Fibroblast of skin of left biceps (primary cell): ENCODE data around the gene SUGP1.

Experiments used
- DNase-seq, 2 experiments: peaks; one replicate each; pipeline ENCODE4 v3.0.0-alpha.2; 2013; ENCODE audit warnings: low read depth in 2 of 2

Gene SUGP1

GRCh38 chr19:19342086-19343015 lies 22.0 kb upstream of the SUGP1 start:
- DNase-seq, result no peak

GRCh38 chr19:19341026-19341425 lies 20.7 kb upstream of the SUGP1 start:
- no peak for DNase-seq

- DNase-seq, result no peak
Observed at GRCh38 chr19:19338082-19338481, 17.8 kb upstream of the SUGP1 start.

GRCh38 chr19:19337120-19337519 lies 16.8 kb upstream of the SUGP1 start:
- no peak for DNase-seq

- no peak for DNase-seq
Observed at GRCh38 chr19:19336597-19336996, 16.3 kb upstream of the SUGP1 start.

- DNase-seq, result no peak
Observed at GRCh38 chr19:19335408-19336158, 15.3 kb upstream of the SUGP1 start.

- DNase-seq, result no peak
Observed at GRCh38 chr19:19334989-19335344, 14.7 kb upstream of the SUGP1 start.

- DNase-seq, result no peak
Observed at GRCh38 chr19:19334063-19334988, 14.0 kb upstream of the SUGP1 start.

- DNase-seq, result no peak
Observed at GRCh38 chr19:19329126-19329525, 8.8 kb upstream of the SUGP1 start.

- DNase-seq, result no peak
Observed at GRCh38 chr19:19327672-19328071, 7.4 kb upstream of the SUGP1 start.

- DNase-seq, result no peak
Observed at GRCh38 chr19:19324059-19324770, 3.9 kb upstream of the SUGP1 start.

- DNase-seq, result no peak
Observed at GRCh38 chr19:19321141-19321577, 850 bp upstream of the SUGP1 start.

- no peak for DNase-seq
Observed at GRCh38 chr19:19319732-19320360, 463 bp downstream of the SUGP1 start.

- DNase-seq, result no peak
Observed at GRCh38 chr19:19316082-19316481, 4.2 kb downstream of the SUGP1 start.

- DNase-seq, result no peak
Observed at GRCh38 chr19:19315444-19315843, 4.9 kb downstream of the SUGP1 start.

- no peak for DNase-seq
Observed at GRCh38 chr19:19308373-19308772, 11.9 kb downstream of the SUGP1 start.

GRCh38 chr19:19306191-19306590 lies 14.1 kb downstream of the SUGP1 start:
- no peak for DNase-seq

GRCh38 chr19:19305696-19306095 lies 14.6 kb downstream of the SUGP1 start:
- no peak for DNase-seq

- no peak for DNase-seq
Observed at GRCh38 chr19:19305066-19305465, 15.2 kb downstream of the SUGP1 start.

GRCh38 chr19:19304186-19304965 lies 15.9 kb downstream of the SUGP1 start:
- DNase-seq, result no peak
